ENCODE data around the gene GATA2.
A peak's percentile ranks its signal among the peaks of the same experiment; 100 is the strongest.

Gene GATA2

GRCh38 chr3:128455786-128456748, 36.9 kb downstream of the GATA2 start:
- no peak for DNase-seq

- DNase-seq, result no peak
Measured at GRCh38 chr3:128455116-128455515, 37.9 kb downstream of the GATA2 start.

GRCh38 chr3:128454310-128454618, 38.7 kb downstream of the GATA2 start:
- no peak for DNase-seq

- DNase-seq, result peak; percentile 22
Measured at GRCh38 chr3:128453501-128454309, 39.3 kb downstream of the GATA2 start.

- no peak for DNase-seq
Measured at GRCh38 chr3:128452678-128453275, 40.2 kb downstream of the GATA2 start.

GRCh38 chr3:128452120-128452519, 40.9 kb downstream of the GATA2 start:
- no peak for DNase-seq

- no peak for DNase-seq
Measured at GRCh38 chr3:128449111-128449638, 43.8 kb downstream of the GATA2 start.

GRCh38 chr3:128448491-128448890, 44.5 kb downstream of the GATA2 start:
- DNase-seq, result no peak

- DNase-seq, result no peak
Measured at GRCh38 chr3:128447561-128448013, 45.4 kb downstream of the GATA2 start.

- no peak for DNase-seq
Measured at GRCh38 chr3:128446821-128447220, 46.2 kb downstream of the GATA2 start.

- DNase-seq, result no peak
Measured at GRCh38 chr3:128445357-128445756, 47.6 kb downstream of the GATA2 start.

GRCh38 chr3:128443771-128444170, 49.2 kb downstream of the GATA2 start:
- no peak for DNase-seq

GRCh38 chr3:128442949-128443348, 50.1 kb downstream of the GATA2 start:
- no peak for DNase-seq

GRCh38 chr3:128442070-128442469, 50.9 kb downstream of the GATA2 start:
- DNase-seq, result no peak

GRCh38 chr3:128439226-128439625, 53.8 kb downstream of the GATA2 start:
- DNase-seq, result no peak

GRCh38 chr3:128438488-128439072, 54.4 kb downstream of the GATA2 start:
- no peak for DNase-seq

GRCh38 chr3:128436214-128436613, 56.8 kb downstream of the GATA2 start:
- no peak for DNase-seq

- DNase-seq, result no peak
Measured at GRCh38 chr3:128435561-128435960, 57.4 kb downstream of the GATA2 start.

- no peak for DNase-seq
Measured at GRCh38 chr3:128435058-128435457, 57.9 kb downstream of the GATA2 start.

- DNase-seq, result no peak
Measured at GRCh38 chr3:128434524-128434923, 58.5 kb downstream of the GATA2 start.

- DNase-seq, result no peak
Measured at GRCh38 chr3:128433837-128434165, 59.2 kb downstream of the GATA2 start.

- DNase-seq, result no peak
Measured at GRCh38 chr3:128432971-128433836, 59.8 kb downstream of the GATA2 start.
